Measurements from ENCODE around the gene HIBADH. TPM values are rescaled to one million over a fixed set of nuclear protein-coding genes. Genes with fewer than 3 reads are reported as not detected.

Gene HIBADH
- total RNA-seq, 1 experiment from 2014 or later = 23.2 TPM

DNA sequence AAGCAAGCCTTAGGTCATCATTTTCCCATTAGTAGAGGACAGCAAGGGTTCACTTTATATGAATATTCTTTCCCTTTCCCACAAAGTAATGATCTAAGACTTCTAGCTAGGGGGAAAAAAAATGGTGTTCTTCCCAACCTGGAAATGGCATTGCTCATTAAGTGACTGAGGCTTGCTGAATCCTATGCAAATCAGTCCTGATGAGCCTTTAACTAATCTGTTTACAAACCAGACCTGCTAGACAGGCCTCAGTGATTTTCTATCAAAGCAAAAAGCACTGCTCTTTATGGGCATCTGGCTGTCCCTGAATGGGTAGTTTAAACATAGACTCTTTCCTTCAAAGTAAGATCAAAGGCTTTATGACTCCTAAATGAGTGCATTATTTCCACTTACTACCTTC is 146.3 kb downstream of the HIBADH start:
- no peak overlapping the region for H3K14ac ChIP-seq (ENCODE audit: insufficient read depth, low read length)
- H4K91ac ChIP-seq (ENCODE audit: insufficient read length, low read depth, low read length) = no peak overlapping the region
- H3K79me1 ChIP-seq (ENCODE audit: insufficient read depth, low read depth, low read length, poor library complexity, severe bottlenecking) = no peaks in the 10 kb centered on the region
- no peak for DNase-seq
- H3K23ac ChIP-seq (ENCODE audit: insufficient read length, low read depth, low read length) = no peak overlapping the region
- H3K36me3 Mint-ChIP-seq (ENCODE audit: insufficient read depth in 1 of 3, low read depth in 3 of 3) = no peaks in the 10 kb centered on the region; a peak in 1 of 7 replicates
- no peak overlapping the region for H2AFZ ChIP-seq (ENCODE audit: low read length)
- no peak overlapping the region for H2AK5ac ChIP-seq (ENCODE audit: insufficient read length, low read length)
- H3K27me3 Mint-ChIP-seq (ENCODE audit: low read depth) = peaks cover 45% of the 10 kb centered on the region
- no peak overlapping the region for H3K4ac ChIP-seq (ENCODE audit: low read depth, low read length)
- no peaks in the 10 kb centered on the region for H3K27me3 ChIP-seq (ENCODE audit: insufficient read depth, low read length)
- peak overlapping the region; percentile 1 to 33; a peak in 4 of 5 replicates for H3K4me3 Mint-ChIP-seq
- H3K23me2 ChIP-seq (ENCODE audit: insufficient read length, low read depth, low read length, poor library complexity, severe bottlenecking) = no peaks in the 10 kb centered on the region
- no peak overlapping the region for H3K18ac ChIP-seq (ENCODE audit: insufficient read length, low read depth, low read length)
- no peak overlapping the region for H4K8ac ChIP-seq (replicated peaks; ENCODE audit: insufficient read length, low read depth, low read length)
- no peak overlapping the region for H3K4me2 ChIP-seq (ENCODE audit: insufficient read depth, insufficient read length, low read length)
- no peaks in the 10 kb centered on the region for H3K4me1 ChIP-seq (ENCODE audit: insufficient read depth, low read length)
- H2BK120ac ChIP-seq (ENCODE audit: low read depth, low read length, poor library complexity, severe bottlenecking) = no peak overlapping the region
- H3T11ph ChIP-seq (ENCODE audit: low read length) = no peak overlapping the region
- peak overlapping the region in 1 of 3 experiments; percentile 65; a peak in 2 of 7 replicates for H3K27ac Mint-ChIP-seq
- H3K4me1 Mint-ChIP-seq = peaks cover 27 to 30% of the 10 kb centered on the region in 2 experiments
- H3K9me3 Mint-ChIP-seq = no peaks in the 10 kb centered on the region
- H2BK20ac ChIP-seq (ENCODE audit: low read depth, low read length, poor library complexity, severe bottlenecking) = no peak overlapping the region
- H3K79me2 ChIP-seq (ENCODE audit: insufficient read depth, low read length) = no peaks in the 10 kb centered on the region
- no peak overlapping the region for H3K27ac ChIP-seq (ENCODE audit: insufficient read length, low read depth, low read length)
- H3K9ac ChIP-seq (ENCODE audit: extremely low read depth, insufficient read length, low read length) = no peak overlapping the region
- TF ChIP-seq, protein P1, sequence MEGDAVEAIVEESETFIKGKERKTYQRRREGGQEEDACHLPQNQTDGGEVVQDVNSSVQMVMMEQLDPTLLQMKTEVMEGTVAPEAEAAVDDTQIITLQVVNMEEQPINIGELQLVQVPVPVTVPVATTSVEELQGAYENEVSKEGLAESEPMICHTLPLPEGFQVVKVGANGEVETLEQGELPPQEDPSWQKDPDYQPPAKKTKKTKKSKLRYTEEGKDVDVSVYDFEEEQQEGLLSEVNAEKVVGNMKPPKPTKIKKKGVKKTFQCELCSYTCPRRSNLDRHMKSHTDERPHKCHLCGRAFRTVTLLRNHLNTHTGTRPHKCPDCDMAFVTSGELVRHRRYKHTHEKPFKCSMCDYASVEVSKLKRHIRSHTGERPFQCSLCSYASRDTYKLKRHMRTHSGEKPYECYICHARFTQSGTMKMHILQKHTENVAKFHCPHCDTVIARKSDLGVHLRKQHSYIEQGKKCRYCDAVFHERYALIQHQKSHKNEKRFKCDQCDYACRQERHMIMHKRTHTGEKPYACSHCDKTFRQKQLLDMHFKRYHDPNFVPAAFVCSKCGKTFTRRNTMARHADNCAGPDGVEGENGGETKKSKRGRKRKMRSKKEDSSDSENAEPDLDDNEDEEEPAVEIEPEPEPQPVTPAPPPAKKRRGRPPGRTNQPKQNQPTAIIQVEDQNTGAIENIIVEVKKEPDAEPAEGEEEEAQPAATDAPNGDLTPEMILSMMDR (conservative IDR thresholded peaks at IDR 0.05) = no peak
- H2BK12ac ChIP-seq (ENCODE audit: insufficient read length, low read depth, low read length) = no peak overlapping the region
- H2BK5ac ChIP-seq (ENCODE audit: insufficient read length, low read length) = no peak overlapping the region
- H2BK15ac ChIP-seq (ENCODE audit: low read depth, low read length) = no peak overlapping the region
- H3K56ac ChIP-seq (ENCODE audit: insufficient read length, low read depth, low read length) = no peak overlapping the region
- no peaks in the 10 kb centered on the region for H3K9me3 ChIP-seq (ENCODE audit: control insufficient read depth, low read depth, low read length)
- no peak overlapping the region for H4K5ac ChIP-seq (ENCODE audit: insufficient read length, low read depth, low read length)
- peaks cover 3% of the 10 kb centered on the region for H4K20me1 ChIP-seq (ENCODE audit: control insufficient read depth, insufficient read depth, insufficient read length)

Measured in H9 (cell line).